H1 (cell line): ENCODE results near the gene C1orf21.

Experiments used
- BRCA1 ChIP-seq: IDR thresholded peaks from 2 replicates; pipeline ENCODE4 v1.6.1; 2012; ENCODE audit warnings: low read depth, low read length, improper control_type of control experiment
- EZH2 ChIP-seq: fragments of 200-600 bp; sonication (generic); IDR thresholded peaks from 2 replicates; pipeline ENCODE4 v1.7.1; 2012; ENCODE audit warnings: low read depth, mild to moderate bottlenecking, moderate library complexity, low read length, inconsistent platforms; ENCODE audit not compliant: severe bottlenecking
- SIRT6 ChIP-seq: IDR thresholded peaks from one replicate; pipeline ENCODE4 v1.7.1; 2012; ENCODE audit warnings: low read length, inconsistent platforms
- SP4 ChIP-seq: IDR thresholded peaks from 2 replicates; pipeline ENCODE4 v1.6.1; 2012; ENCODE audit warnings: low read length, inconsistent platforms

- no peak for TF ChIP-seq BRCA1
- no peak for TF ChIP-seq SIRT6
- no peak for TF ChIP-seq EZH2
- no peak for TF ChIP-seq SP4
Observed at GRCh38 chr1:184407816-184408510, 21.1 kb downstream of the C1orf21 start.
